Loucy (cell line): ENCODE results near the gene RSPH10B.

Experiments used
- CTCF ChIP-seq: fragments of 200-600 bp; sonication (generic); conservative IDR thresholded peaks from 2 replicates; pipeline ENCODE4 v1.5.1; 2014; ENCODE audit warnings: mild to moderate bottlenecking, antibody characterized with exemption, low read length
- EZH2phosphoT487 ChIP-seq: fragments of 200-600 bp; IDR thresholded peaks from 2 replicates; pipeline ENCODE4 v1.6.1; 2018; ENCODE audit warnings: antibody characterized with exemption, mild to moderate bottlenecking, moderate library complexity, borderline replicate concordance

- TF ChIP-seq CTCF (no peak), EZH2phosphoT487 (no peak)
Measured at GRCh38 chr7:5892498-5892897, 78.0 kb downstream of the RSPH10B start.
